GM10266 (cell line): ENCODE measurements around the gene UCN.
"Not testable (repeated sequence)": the region's sequence is repeated elsewhere in the genome, so short reads cannot be mapped to it uniquely, and the experiment has no call there.

ENCODE experiments used
- DNase-seq: peaks from one replicate; pipeline ENCODE4 v3.0.0; 2012; ENCODE audit errors: extremely low spot score
- TF ChIP-seq, protein P1 (sequence below): IDR thresholded peaks from 2 replicates; pipeline ENCODE4 v1.5.1; 2012; ENCODE audit warnings: mild to moderate bottlenecking, low read depth; ENCODE audit not compliant: control insufficient read depth, insufficient read depth; ENCODE audit errors: missing control alignments

Gene UCN

DNA sequence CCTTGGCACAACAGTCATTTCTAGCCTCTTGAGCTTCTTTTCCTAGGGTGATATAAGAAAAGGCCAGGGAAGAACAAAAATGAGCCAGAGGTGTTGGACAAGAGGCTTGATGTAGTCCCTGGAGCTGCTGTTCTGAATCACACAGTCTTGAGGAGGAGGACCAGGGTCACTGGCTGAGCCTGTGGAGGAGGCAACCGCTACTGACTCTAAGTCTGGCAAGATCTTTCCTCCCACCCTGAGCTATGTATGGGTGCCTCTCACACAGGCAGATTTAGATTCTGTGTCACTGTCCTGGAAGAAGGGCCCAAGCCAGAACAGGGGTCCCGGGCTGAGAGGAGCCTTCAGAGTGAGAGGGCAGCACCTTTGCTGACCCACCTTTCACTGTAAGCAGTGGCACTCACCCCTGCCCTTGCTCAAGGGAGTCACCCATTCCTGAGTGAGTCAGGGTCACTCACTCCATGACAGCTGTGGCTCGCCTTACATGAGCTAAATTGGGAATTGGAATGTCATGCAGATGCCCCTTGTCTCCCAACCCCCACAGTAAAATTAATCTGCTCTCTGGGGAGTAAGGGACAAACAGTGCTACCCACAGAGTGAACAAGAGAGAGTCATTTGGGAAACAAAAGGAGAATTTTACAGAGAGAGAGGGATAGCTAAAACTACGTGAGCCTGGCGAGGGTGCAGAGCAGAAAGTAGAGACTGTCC lies 26.2 kb downstream of the UCN start, which contains the start of gene TRIM54:
TRIM54 (plus strand) TSS at position 575 of the 705 bp plus-strand sequence. CDS start 303 bp downstream, outside the sequence.
- TF ChIP-seq, protein P1, sequence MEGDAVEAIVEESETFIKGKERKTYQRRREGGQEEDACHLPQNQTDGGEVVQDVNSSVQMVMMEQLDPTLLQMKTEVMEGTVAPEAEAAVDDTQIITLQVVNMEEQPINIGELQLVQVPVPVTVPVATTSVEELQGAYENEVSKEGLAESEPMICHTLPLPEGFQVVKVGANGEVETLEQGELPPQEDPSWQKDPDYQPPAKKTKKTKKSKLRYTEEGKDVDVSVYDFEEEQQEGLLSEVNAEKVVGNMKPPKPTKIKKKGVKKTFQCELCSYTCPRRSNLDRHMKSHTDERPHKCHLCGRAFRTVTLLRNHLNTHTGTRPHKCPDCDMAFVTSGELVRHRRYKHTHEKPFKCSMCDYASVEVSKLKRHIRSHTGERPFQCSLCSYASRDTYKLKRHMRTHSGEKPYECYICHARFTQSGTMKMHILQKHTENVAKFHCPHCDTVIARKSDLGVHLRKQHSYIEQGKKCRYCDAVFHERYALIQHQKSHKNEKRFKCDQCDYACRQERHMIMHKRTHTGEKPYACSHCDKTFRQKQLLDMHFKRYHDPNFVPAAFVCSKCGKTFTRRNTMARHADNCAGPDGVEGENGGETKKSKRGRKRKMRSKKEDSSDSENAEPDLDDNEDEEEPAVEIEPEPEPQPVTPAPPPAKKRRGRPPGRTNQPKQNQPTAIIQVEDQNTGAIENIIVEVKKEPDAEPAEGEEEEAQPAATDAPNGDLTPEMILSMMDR = no peak
- DNase-seq = no peak

DNA sequence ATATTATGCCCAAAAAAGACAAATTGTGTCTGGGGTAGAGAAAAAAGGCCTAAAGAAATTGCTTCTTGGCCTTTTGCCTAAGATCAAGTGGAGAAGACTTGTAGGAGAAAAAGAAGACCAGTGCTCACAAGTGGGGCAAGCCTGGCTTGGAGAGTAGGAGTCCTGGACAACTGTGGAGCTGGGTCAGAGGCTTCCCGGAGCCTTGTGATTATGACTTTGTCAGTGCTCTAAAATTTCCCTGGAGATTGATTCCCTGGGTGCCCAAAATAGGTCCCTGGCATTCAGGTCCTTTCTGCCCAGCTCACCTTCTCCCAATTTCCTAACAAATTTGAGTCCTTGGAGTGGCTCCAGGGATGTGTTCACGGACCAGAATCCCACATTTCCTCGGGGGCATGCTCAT lies 26.8 kb downstream of the UCN start:
- no peak for DNase-seq
- TF ChIP-seq, protein P1 = no peak

DNA sequence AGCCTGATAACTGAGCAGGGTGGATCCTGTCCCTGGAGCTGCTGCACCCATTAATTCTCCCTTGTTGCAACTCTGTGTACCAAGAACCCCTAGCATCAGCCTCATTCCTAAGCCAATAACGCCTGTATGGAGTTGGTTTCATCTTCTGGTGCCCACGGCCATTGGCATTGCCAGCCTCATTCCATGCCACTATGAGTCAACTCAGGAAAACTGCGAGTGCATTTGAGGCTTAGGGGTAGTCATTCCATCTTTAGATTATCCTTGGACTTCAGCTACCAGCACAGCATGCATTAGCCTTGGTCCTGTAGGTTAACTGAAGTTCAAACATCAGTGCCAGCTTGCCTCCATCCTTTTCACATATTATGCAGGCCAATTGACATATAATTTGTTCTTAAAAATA lies 27.4 kb downstream of the UCN start:
- TF ChIP-seq, protein P1 = no peak
- no peak for DNase-seq

DNA sequence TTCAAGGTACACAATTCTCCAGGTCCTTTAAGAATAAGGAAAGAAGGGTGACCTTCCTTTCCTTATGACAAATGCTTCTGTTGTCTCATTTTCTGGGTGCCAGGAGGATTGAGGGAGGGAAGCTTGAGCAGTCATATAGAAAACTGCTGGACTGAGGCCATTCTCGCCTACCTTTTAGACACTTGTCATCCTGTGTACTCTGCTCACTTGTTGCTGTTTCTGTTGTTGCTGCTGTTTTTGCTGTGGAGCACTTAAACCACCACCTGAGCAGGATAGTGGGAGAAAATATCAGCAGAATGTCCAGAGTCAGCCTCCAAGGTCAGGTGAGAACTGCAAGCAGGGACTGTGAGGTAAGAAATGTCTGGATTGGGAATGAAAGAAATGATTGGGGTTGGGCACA lies 30.2 kb downstream of the UCN start:
- DNase-seq = no peak
- TF ChIP-seq, protein P1 = no peak

DNA sequence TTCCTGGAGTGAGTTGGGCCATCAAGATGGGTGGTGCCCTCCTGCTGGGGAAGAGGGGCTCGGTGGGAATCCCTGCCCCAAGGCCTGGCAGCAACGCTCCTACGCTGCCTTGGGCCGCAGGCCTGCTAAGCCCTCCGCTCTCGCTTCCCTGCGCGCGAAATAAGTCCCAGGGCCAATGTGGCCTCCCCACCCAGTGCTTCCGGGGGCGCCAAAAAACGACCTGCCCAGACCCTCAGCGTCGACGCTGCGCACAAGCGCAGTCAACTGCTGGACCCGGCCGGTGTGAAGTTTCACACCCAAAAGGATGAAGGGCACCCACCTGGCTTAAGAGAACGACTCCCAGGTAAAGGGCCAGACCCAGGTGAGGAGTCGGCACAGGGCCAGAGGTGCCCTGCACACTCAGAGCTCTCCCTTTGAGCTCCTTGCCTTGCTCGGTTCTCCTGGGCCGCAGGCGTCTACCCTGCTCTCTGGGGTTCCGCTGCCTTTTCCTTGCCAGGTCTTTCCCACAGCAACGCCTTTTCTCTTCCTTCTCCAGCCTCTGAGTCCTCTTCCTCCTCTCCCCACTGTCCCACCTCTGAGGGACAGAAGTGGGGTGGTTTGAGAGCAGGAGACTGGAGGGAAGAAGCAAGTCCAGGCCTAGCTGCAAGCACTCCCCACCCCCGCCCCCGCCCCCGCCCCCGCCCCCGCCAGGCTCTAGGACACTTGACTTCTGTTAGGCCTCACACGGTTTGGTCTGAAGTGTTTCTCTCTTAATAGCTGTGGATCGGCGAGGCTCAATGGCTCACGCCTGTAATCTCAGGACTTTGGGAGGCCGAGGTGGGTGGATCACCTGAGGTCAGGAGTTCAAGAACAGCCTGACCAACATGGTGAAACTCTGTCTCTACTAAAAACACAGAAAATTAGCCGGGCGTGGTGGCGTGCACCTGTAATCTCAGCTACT lies 32.8 kb downstream of the UCN start, which contains the start of gene DNAJC5G:
DNAJC5G (plus strand) TSS at position 223 of the 940 bp plus-strand sequence. CDS start 1,296 bp downstream, outside the sequence.
- TF ChIP-seq, protein P1 = no peak
- no peak for DNase-seq

DNA sequence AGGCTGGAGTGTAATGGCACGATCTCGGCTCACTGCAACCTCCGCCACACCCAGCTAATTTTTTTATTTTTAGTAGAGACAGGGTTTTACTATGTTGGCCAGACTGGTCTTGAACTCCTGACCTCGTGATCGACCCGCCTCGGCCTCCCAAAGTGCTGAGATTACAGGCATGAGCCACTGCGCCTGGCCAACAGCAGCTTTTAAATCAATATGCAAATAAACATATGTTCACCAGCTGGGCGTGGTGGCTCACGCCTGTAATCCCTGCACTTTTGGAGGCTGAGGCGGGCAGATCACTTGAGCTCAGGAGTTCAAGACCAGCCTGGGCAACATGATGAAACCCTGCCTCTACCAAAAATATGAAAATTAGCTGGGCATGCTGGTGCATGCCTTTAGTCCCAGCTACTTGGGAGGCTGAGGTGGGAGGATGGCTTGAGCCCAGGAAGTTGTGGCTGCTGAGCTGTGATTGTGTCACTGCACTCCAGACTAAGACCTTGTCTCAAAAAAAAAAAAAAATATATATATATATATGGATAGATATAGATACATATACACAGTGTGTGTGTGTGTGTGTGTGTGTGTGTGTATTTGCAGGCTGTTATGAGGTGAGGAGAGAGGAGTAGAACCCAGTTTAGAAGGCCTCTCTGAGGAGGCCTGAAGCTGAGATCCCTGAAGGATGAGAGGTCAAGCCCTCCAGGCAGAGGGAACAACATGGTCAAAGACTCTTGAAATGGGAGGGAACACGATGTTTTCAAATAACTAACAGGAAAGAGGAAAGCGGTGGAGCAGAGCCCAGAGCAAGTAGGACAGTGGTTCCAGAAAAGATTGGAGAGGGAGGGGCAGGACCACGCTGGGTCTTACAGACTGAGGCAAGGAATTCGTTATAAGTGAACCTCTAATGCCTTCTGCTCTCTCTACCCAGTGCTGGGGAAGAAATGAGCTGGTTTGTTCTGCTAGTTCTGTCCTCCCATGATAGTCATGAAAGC lies 35.4 kb downstream of the UCN start:
- not testable (repeated sequence) for DNase-seq
